ENCODE results near the gene MYOM1.

The MYOM1 gene

DNA sequence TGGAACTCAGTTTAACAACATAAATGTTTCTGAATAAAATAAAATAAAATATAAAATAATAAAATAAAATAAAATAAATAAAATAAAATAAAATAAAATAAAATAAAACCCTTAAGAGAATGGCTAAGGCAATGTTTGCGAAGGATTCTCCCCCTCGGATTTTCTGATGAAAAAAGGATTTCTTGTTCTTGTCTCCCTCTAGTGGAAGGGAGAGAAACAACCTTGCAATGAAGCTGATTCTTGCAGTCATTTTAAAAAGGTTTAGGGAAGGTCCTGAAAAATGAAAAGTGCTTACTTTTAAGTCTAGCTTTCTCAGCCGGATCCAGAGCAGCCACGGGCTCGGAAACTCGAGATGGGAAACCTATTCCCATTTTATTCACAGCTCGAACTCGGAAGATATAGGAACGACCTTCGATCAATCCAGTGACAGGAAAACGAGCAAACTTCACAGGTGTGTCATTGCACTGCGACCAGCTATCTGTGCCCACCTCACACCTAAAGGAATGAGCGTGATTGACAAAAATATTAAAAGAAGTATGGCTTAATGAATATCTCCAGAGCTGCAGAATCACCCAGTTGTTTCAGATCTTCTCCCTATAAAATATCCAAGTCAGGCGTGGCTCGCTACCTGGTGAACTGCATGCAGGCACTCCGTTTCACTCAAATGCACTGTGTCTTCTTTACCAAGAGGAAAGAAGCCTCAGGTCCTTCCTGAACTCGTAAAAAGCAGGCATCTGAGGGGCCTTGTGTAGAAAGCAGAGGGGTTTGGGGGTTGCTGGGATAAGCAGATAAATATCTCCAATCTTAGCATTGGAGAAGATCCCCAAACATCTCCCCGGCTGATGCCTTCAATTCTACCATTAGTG, 68.1 kb downstream of the MYOM1 start:
- no peak for TF ChIP-seq FOXP2 (optimal IDR thresholded peaks at IDR 0.05; ENCODE audit: control extremely low read depth, extremely low read length, insufficient read depth)
- no peak for TF ChIP-seq POLR2AphosphoS5 (IDR thresholded peaks at IDR 0.05; ENCODE audit: borderline replicate concordance, low read depth, low read length)
- TF ChIP-seq EZH2 (IDR thresholded peaks at IDR 0.05): no peak
- H3K4me3 ChIP-seq: no peak overlapping the region
- H3K9me3 ChIP-seq (ENCODE audit: low read depth, low read length): no peaks in the 10 kb centered on the region
- no peak overlapping the region for H3K9ac ChIP-seq (ENCODE audit: insufficient read length)
- no peak for DNase-seq (ENCODE audit: low read depth, low spot score)
- H3K27ac ChIP-seq: no peak overlapping the region
- H3K36me3 ChIP-seq (ENCODE audit: insufficient read depth, low read length): no peaks in the 10 kb centered on the region

DNA sequence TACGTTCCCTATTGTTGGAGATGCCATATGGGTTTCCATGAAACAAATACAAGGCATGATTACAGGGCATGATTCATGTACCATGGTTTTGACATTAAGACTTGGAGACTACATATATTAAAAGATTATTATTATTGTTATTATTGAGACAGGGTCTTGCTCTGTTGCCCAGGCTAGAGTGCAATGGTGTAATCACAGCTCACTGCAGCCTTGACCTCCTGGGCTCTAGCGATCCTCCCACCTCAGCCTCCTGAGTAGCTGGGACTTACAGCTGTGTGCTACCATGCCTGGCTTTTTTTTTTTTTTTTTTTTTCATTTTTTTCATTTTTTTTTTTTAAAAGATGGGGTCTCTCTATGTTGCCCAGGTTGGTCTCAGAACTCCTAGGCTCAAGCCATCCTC, 69.1 kb downstream of the MYOM1 start:
- Histone ChIP-seq H3K9me3 (ENCODE audit: low read depth, low read length) (no peaks in the 10 kb centered on the region), H3K27ac (no peak overlapping the region), H3K36me3 (ENCODE audit: insufficient read depth, low read length) (no peaks in the 10 kb centered on the region), H3K4me3 (no peak overlapping the region), H3K9ac (ENCODE audit: insufficient read length) (no peak overlapping the region)
- no peak for DNase-seq (ENCODE audit: low read depth, low spot score)
- TF ChIP-seq EZH2 (IDR thresholded peaks at IDR 0.05): no peak
- TF ChIP-seq FOXP2 (optimal IDR thresholded peaks at IDR 0.05; ENCODE audit: control extremely low read depth, extremely low read length, insufficient read depth): no peak
- no peak for TF ChIP-seq POLR2AphosphoS5 (IDR thresholded peaks at IDR 0.05; ENCODE audit: borderline replicate concordance, low read depth, low read length)

DNA sequence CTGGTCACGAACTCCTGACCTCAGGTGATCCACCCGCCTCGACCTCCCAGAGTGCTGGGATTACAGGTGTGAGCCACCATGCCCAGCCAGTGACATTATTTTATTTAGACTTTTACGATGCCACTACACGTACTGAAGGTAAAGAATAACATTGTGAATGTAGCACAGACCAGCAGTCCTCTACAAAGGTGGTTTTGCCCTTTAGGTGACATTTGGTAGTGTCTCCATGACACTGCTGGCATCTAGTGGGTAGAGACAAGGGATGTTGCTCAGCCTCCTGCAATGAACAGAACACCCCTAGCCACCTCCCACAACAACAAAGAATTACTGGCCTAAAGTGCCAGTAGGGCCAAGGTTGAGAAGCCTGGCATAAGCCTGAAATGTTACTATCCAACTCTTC, 69.5 kb downstream of the MYOM1 start:
- no peak for DNase-seq (ENCODE audit: low read depth, low spot score)
- Histone ChIP-seq H3K9me3 (ENCODE audit: low read depth, low read length) (no peaks in the 10 kb centered on the region), H3K9ac (ENCODE audit: insufficient read length) (no peak overlapping the region), H3K36me3 (ENCODE audit: insufficient read depth, low read length) (no peaks in the 10 kb centered on the region), H3K27ac (no peak overlapping the region), H3K4me3 (no peak overlapping the region)
- TF ChIP-seq EZH2 (IDR thresholded peaks at IDR 0.05): no peak
- TF ChIP-seq POLR2AphosphoS5 (IDR thresholded peaks at IDR 0.05; ENCODE audit: borderline replicate concordance, low read depth, low read length): no peak
- TF ChIP-seq FOXP2 (optimal IDR thresholded peaks at IDR 0.05; ENCODE audit: control extremely low read depth, extremely low read length, insufficient read depth): no peak

DNA sequence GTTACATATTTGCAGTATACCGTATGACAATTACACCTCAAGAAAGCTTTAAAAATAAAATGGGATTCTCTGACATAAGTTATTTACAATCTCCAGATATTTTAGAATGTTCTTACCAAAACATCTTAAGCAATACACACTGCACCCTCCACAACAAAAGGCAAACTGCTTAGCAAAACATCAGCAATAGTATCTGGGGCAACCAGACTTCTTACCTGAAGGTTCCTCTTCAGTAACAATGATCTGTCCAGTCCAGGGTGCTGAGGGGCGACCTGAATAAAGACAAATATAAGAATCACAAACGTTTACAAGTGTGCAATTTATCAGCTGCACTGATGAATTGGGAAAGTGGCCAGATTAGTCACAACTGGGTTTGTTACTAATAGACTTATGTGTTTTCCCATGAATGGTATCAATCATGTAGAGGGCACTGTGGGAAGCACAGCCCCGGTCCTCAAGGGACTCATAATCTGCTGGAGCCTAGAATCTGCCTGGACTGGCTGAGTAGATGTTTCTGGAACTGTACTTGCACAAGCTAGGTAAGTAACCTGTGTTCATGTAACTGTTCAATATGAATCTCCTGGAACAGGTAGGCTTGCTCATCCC, 70.7 kb downstream of the MYOM1 start:
- H3K27ac ChIP-seq: no peak overlapping the region
- no peaks in the 10 kb centered on the region for H3K9me3 ChIP-seq (ENCODE audit: low read depth, low read length)
- H3K9ac ChIP-seq (ENCODE audit: insufficient read length): no peak overlapping the region
- no peak for DNase-seq (ENCODE audit: low read depth, low spot score)
- no peak overlapping the region for H3K4me3 ChIP-seq
- TF ChIP-seq EZH2 (IDR thresholded peaks at IDR 0.05) (no peak), POLR2AphosphoS5 (IDR thresholded peaks at IDR 0.05; ENCODE audit: borderline replicate concordance, low read depth, low read length) (no peak)
- no peaks in the 10 kb centered on the region for H3K36me3 ChIP-seq (ENCODE audit: insufficient read depth, low read length)

DNA sequence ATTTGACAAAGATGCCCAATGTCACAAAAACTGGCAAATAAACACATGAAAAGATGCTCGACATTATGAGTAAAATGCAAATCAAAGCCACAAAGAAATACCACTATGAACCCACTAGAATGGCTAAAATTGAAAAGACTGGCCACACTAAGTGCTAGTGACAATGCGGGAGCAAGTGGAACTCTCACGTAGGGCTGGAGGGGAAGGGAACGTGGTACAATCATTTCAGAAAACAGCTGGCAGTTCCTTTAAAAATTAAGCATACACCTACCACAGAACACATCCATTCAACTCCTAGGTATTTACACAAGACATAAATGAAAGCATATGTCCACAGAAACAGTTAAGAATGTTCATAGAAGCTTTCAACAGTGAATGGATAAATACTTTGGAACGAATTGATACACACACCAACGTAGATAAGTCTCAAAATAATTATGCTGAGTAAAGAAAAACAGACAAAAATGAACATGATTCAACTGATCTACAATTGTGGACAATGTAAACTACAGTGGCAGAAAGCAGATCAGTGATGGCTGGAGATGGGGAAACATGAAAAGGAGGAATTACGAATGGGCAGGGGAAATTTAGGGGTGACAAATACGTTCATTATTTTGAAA, 71.7 kb downstream of the MYOM1 start:
- H3K9me3 ChIP-seq (ENCODE audit: low read depth, low read length): no peaks in the 10 kb centered on the region

DNA sequence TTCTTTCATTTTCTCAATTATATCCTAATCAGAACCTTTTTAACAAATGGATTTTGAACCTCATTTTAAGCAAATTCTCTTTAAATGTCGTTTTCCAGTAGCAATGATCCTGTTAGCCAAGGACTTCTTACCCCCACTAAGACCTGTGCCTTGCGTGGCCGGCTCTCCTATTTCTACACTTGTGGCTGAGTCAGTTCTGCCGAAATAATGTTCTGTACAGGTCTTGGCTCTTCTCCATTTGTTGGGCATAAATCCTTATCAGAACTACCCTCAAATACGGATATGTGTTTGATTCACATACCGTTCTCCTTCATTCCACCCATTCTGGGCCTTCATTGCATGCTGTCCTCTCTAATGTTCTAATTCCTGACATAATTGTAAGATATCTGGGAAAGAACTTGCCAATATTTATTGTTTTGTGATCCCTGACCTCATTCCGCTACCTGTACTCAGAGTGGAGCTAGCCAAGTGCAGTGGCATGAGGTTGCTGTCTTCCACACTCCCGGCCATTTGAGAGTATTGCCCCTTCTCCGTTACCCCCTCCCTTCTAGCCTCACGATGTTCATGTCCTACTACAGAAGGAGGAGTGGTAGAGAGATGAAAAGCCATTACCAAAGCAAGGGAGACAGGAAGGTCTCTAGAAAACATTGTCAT, 78.7 kb downstream of the MYOM1 start:
- Histone ChIP-seq H3K4me3 (no peak overlapping the region), H3K27ac (no peak overlapping the region), H3K9ac (ENCODE audit: insufficient read length) (no peak overlapping the region), H3K36me3 (ENCODE audit: insufficient read depth, low read length) (no peaks in the 10 kb centered on the region), H3K9me3 (ENCODE audit: low read depth, low read length) (no peaks in the 10 kb centered on the region)
- DNase-seq (ENCODE audit: low read depth, low spot score): no peak
- TF ChIP-seq EZH2 (IDR thresholded peaks at IDR 0.05) (no peak), FOXP2 (optimal IDR thresholded peaks at IDR 0.05; ENCODE audit: control extremely low read depth, extremely low read length, insufficient read depth) (no peak), POLR2AphosphoS5 (IDR thresholded peaks at IDR 0.05; ENCODE audit: borderline replicate concordance, low read depth, low read length) (no peak)

More for the DNA sequence above, 71.7 kb downstream of the MYOM1 start:
- Histone ChIP-seq H3K36me3 (ENCODE audit: insufficient read depth, low read length) (no peaks in the 10 kb centered on the region), H3K4me3 (no peak overlapping the region), H3K27ac (peak overlapping the region; percentile 42; the same call in 1 of the 2 replicates), H3K9ac (ENCODE audit: insufficient read length) (no peak overlapping the region)
- no peak for DNase-seq (ENCODE audit: low read depth, low spot score)
- no peak for TF ChIP-seq FOXP2 (optimal IDR thresholded peaks at IDR 0.05; ENCODE audit: control extremely low read depth, extremely low read length, insufficient read depth)
- TF ChIP-seq EZH2 (IDR thresholded peaks at IDR 0.05): no peak
- no peak for TF ChIP-seq POLR2AphosphoS5 (IDR thresholded peaks at IDR 0.05; ENCODE audit: borderline replicate concordance, low read depth, low read length)

DNA sequence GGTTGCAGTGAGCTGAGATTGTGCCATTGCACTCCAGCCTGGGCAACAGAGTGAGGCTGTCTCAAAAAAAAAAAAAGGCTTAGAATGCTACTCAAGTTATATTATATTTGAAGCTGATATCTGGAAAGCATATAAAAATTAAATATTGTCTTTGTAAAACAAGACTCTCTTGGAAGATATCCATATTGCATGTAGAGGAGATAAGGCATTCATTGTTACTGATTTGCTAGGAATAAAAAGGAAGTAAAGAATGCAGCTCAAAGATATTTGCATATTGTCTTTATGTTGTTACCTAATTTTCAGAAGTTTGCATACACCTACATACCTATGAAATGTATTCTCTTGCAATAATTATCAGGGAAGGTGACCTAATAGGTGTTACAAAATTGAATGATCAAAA, 79.4 kb downstream of the MYOM1 start:
- no peak for TF ChIP-seq FOXP2 (optimal IDR thresholded peaks at IDR 0.05; ENCODE audit: control extremely low read depth, extremely low read length, insufficient read depth)
- TF ChIP-seq POLR2AphosphoS5 (IDR thresholded peaks at IDR 0.05; ENCODE audit: borderline replicate concordance, low read depth, low read length): no peak
- TF ChIP-seq EZH2 (IDR thresholded peaks at IDR 0.05): no peak
- Histone ChIP-seq H3K36me3 (ENCODE audit: insufficient read depth, low read length) (no peaks in the 10 kb centered on the region), H3K9ac (ENCODE audit: insufficient read length) (no peak overlapping the region), H3K4me3 (no peak overlapping the region), H3K27ac (no peak overlapping the region), H3K9me3 (ENCODE audit: low read depth, low read length) (no peaks in the 10 kb centered on the region)
- no peak for DNase-seq (ENCODE audit: low read depth, low spot score)

DNA sequence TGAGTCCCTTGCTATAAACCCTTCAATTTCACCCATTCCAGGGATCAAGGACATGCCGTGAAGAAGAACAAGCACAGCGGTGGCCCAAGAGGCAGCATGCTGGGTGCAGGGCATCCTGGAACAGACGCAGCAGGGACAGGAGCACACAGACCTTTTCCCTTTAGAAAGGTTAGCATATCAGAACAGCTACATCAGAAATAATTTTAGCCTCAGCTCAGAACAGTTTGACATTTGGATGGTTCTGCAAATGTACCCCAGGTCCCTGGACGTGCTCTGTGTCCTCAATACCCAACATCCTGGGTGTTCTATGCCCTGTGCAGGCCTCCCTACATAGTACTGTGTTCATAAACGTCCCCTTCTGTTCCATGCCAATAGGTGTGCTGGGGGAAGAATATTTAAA, 80.4 kb downstream of the MYOM1 start:
- no peak for DNase-seq (ENCODE audit: low read depth, low spot score)
- Histone ChIP-seq H3K27ac (no peak overlapping the region), H3K4me3 (no peak overlapping the region), H3K36me3 (ENCODE audit: insufficient read depth, low read length) (no peaks in the 10 kb centered on the region), H3K9me3 (ENCODE audit: low read depth, low read length) (no peaks in the 10 kb centered on the region), H3K9ac (ENCODE audit: insufficient read length) (no peak overlapping the region)
- TF ChIP-seq EZH2 (IDR thresholded peaks at IDR 0.05) (no peak), FOXP2 (optimal IDR thresholded peaks at IDR 0.05; ENCODE audit: control extremely low read depth, extremely low read length, insufficient read depth) (no peak), POLR2AphosphoS5 (IDR thresholded peaks at IDR 0.05; ENCODE audit: borderline replicate concordance, low read depth, low read length) (no peak)

Data from SK-N-MC (cell line).